Measurements from ENCODE around the gene ZNF577.
A peak's percentile ranks its signal among the peaks of the same experiment; 100 is the strongest.

Gene ZNF577

GRCh38 chr19:51903192-51903591, 15.4 kb upstream of the ZNF577 start:
- H3K27ac Mint-ChIP-seq = no peak overlapping the region
- peak overlapping the region; percentile 99 for H3K4me3 Mint-ChIP-seq
- H3K27me3 Mint-ChIP-seq = peaks cover 13% of the 10 kb centered on the region
- H3K9me3 Mint-ChIP-seq = peaks cover 26% of the 10 kb centered on the region
- peaks cover 61% of the 10 kb centered on the region for H3K36me3 Mint-ChIP-seq
- H3K4me1 Mint-ChIP-seq = peaks cover 28% of the 10 kb centered on the region

GRCh38 chr19:51901860-51902259, 14.1 kb upstream of the ZNF577 start:
- Mint-ChIP-seq H3K27ac (no peak overlapping the region), H3K36me3 (peaks cover 65% of the 10 kb centered on the region), H3K27me3 (peaks cover 1% of the 10 kb centered on the region), H3K9me3 (peaks cover 22% of the 10 kb centered on the region), H3K4me1 (peaks cover 28% of the 10 kb centered on the region), H3K4me3 (no peak overlapping the region)

GRCh38 chr19:51891193-51891747, 3.5 kb upstream of the ZNF577 start:
- H3K27ac Mint-ChIP-seq = no peak overlapping the region
- peaks cover 22% of the 10 kb centered on the region for H3K9me3 Mint-ChIP-seq
- H3K36me3 Mint-ChIP-seq = peaks cover 84% of the 10 kb centered on the region
- H3K4me1 Mint-ChIP-seq = peaks cover 5% of the 10 kb centered on the region
- H3K27me3 Mint-ChIP-seq = no peaks in the 10 kb centered on the region
- H3K4me3 Mint-ChIP-seq = no peak overlapping the region

GRCh38 chr19:51889934-51890333, 2.2 kb upstream of the ZNF577 start:
- peaks cover 18% of the 10 kb centered on the region for H3K9me3 Mint-ChIP-seq
- H3K27ac Mint-ChIP-seq = no peak overlapping the region
- no peak overlapping the region for H3K4me3 Mint-ChIP-seq
- peaks cover 81% of the 10 kb centered on the region for H3K36me3 Mint-ChIP-seq
- no peaks in the 10 kb centered on the region for H3K27me3 Mint-ChIP-seq
- H3K4me1 Mint-ChIP-seq = peaks cover 5% of the 10 kb centered on the region

GRCh38 chr19:51884713-51885112, 3.0 kb downstream of the ZNF577 start:
- Mint-ChIP-seq H3K9me3 (peaks cover 27% of the 10 kb centered on the region), H3K4me1 (peaks cover 5% of the 10 kb centered on the region), H3K36me3 (peaks cover 71% of the 10 kb centered on the region), H3K27me3 (no peaks in the 10 kb centered on the region), H3K27ac (no peak overlapping the region), H3K4me3 (no peak overlapping the region)

GRCh38 chr19:51882518-51882917, 5.2 kb downstream of the ZNF577 start:
- peaks cover 73% of the 10 kb centered on the region for H3K36me3 Mint-ChIP-seq

GRCh38 chr19:51873097-51873496, 14.7 kb downstream of the ZNF577 start:
- H3K36me3 Mint-ChIP-seq = peaks cover 76% of the 10 kb centered on the region
- H3K27ac Mint-ChIP-seq = no peak overlapping the region
- no peaks in the 10 kb centered on the region for H3K27me3 Mint-ChIP-seq
- H3K9me3 Mint-ChIP-seq = peaks cover 56% of the 10 kb centered on the region
- no peak overlapping the region for H3K4me3 Mint-ChIP-seq
- H3K4me1 Mint-ChIP-seq = no peaks in the 10 kb centered on the region

More at GRCh38 chr19:51882518-51882917, 5.2 kb downstream of the ZNF577 start:
- H3K27me3 Mint-ChIP-seq = no peaks in the 10 kb centered on the region
- peaks cover 35% of the 10 kb centered on the region for H3K9me3 Mint-ChIP-seq
- H3K27ac Mint-ChIP-seq = no peak overlapping the region
- peaks cover 5% of the 10 kb centered on the region for H3K4me1 Mint-ChIP-seq
- H3K4me3 Mint-ChIP-seq = no peak overlapping the region

- H3K27me3 Mint-ChIP-seq = no peaks in the 10 kb centered on the region
- no peak overlapping the region for H3K4me3 Mint-ChIP-seq
- peaks cover 39% of the 10 kb centered on the region for H3K36me3 Mint-ChIP-seq
- no peak overlapping the region for H3K27ac Mint-ChIP-seq
- no peaks in the 10 kb centered on the region for H3K4me1 Mint-ChIP-seq
- H3K9me3 Mint-ChIP-seq = peaks cover 30% of the 10 kb centered on the region
These were observed 25.7 kb downstream of the ZNF577 start for GRCh38 chr19:51861870-51862622.

- no peaks in the 10 kb centered on the region for H3K27me3 Mint-ChIP-seq
- no peak overlapping the region for H3K4me3 Mint-ChIP-seq
- no peaks in the 10 kb centered on the region for H3K4me1 Mint-ChIP-seq
- H3K27ac Mint-ChIP-seq = no peak overlapping the region
- peaks cover 26% of the 10 kb centered on the region for H3K36me3 Mint-ChIP-seq
- peaks cover 35% of the 10 kb centered on the region for H3K9me3 Mint-ChIP-seq
These were observed 50.6 kb downstream of the ZNF577 start for GRCh38 chr19:51837145-51837544.

- Mint-ChIP-seq H3K9me3 (peaks cover 34% of the 10 kb centered on the region), H3K27me3 (no peaks in the 10 kb centered on the region)
These were observed 57.5 kb downstream of the ZNF577 start for GRCh38 chr19:51830274-51830673.

GRCh38 chr19:51824281-51825005, 63.3 kb downstream of the ZNF577 start:
- Mint-ChIP-seq H3K36me3 (peaks cover 7% of the 10 kb centered on the region), H3K4me1 (no peaks in the 10 kb centered on the region), H3K27ac (no peak overlapping the region), H3K27me3 (no peaks in the 10 kb centered on the region), H3K9me3 (peaks cover 33% of the 10 kb centered on the region), H3K4me3 (no peak overlapping the region)

More at GRCh38 chr19:51830274-51830673, 57.5 kb downstream of the ZNF577 start:
- H3K27ac Mint-ChIP-seq = no peak overlapping the region
- H3K4me3 Mint-ChIP-seq = no peak overlapping the region
- peaks cover 6% of the 10 kb centered on the region for H3K36me3 Mint-ChIP-seq
- no peaks in the 10 kb centered on the region for H3K4me1 Mint-ChIP-seq

- H3K9me3 Mint-ChIP-seq = peaks cover 44% of the 10 kb centered on the region
- no peak overlapping the region for H3K27ac Mint-ChIP-seq
- H3K4me1 Mint-ChIP-seq = no peaks in the 10 kb centered on the region
- H3K4me3 Mint-ChIP-seq = no peak overlapping the region
- H3K36me3 Mint-ChIP-seq = peaks cover 7% of the 10 kb centered on the region
- no peaks in the 10 kb centered on the region for H3K27me3 Mint-ChIP-seq
These were observed 64.8 kb downstream of the ZNF577 start for GRCh38 chr19:51822946-51823345.

GRCh38 chr19:51822325-51822724, 65.4 kb downstream of the ZNF577 start:
- Mint-ChIP-seq H3K9me3 (peaks cover 44% of the 10 kb centered on the region), H3K27me3 (no peaks in the 10 kb centered on the region)

GRCh38 chr19:51821921-51822320, 65.8 kb downstream of the ZNF577 start:
- Mint-ChIP-seq H3K36me3 (peaks cover 7% of the 10 kb centered on the region), H3K4me3 (no peak overlapping the region), H3K9me3 (peaks cover 44% of the 10 kb centered on the region), H3K27me3 (no peaks in the 10 kb centered on the region), H3K4me1 (no peaks in the 10 kb centered on the region), H3K27ac (no peak overlapping the region)

More at GRCh38 chr19:51822325-51822724, 65.4 kb downstream of the ZNF577 start:
- no peaks in the 10 kb centered on the region for H3K4me1 Mint-ChIP-seq
- no peak overlapping the region for H3K4me3 Mint-ChIP-seq
- peaks cover 7% of the 10 kb centered on the region for H3K36me3 Mint-ChIP-seq
- H3K27ac Mint-ChIP-seq = no peak overlapping the region

GRCh38 chr19:51821456-51821855, 66.3 kb downstream of the ZNF577 start:
- peaks cover 43% of the 10 kb centered on the region for H3K9me3 Mint-ChIP-seq
- H3K4me3 Mint-ChIP-seq = no peak overlapping the region
- no peaks in the 10 kb centered on the region for H3K27me3 Mint-ChIP-seq
- H3K27ac Mint-ChIP-seq = no peak overlapping the region
- H3K36me3 Mint-ChIP-seq = peaks cover 7% of the 10 kb centered on the region
- no peaks in the 10 kb centered on the region for H3K4me1 Mint-ChIP-seq
